Sigmoid colon (tissue), 4 donors: ENCODE data around the gene RADIL.

Experiments used
- POLR2A ChIP-seq, 2 donors: fragments of 450-650 bp; IDR thresholded peaks; one replicate each; pipeline ENCODE4 v1.6.1; 2016; ENCODE audit warnings: antibody characterized with exemption in 2 of 2, mild to moderate bottlenecking in 2 of 2, moderate library complexity in 2 of 2
- POLR2AphosphoS5 ChIP-seq, 4 donors: sonication (generic); formaldehyde crosslinking; IDR thresholded peaks; one replicate each; pipeline ENCODE4 v1.6.1; 2017; ENCODE audit warnings: antibody characterized with exemption in 4 of 4
- TF ChIP-seq, protein P1 (sequence below), 4 experiments: fragments of 450-650 bp in 3 of 4; fragments of 200-600 bp in 1 of 4; IDR thresholded peaks; one replicate each; pipeline ENCODE4 v1.5.1; 2016 to 2019; ENCODE audit warnings: antibody characterized with exemption in 4 of 4, mild to moderate bottlenecking in 3 of 4, moderate library complexity in 2 of 4

DNA sequence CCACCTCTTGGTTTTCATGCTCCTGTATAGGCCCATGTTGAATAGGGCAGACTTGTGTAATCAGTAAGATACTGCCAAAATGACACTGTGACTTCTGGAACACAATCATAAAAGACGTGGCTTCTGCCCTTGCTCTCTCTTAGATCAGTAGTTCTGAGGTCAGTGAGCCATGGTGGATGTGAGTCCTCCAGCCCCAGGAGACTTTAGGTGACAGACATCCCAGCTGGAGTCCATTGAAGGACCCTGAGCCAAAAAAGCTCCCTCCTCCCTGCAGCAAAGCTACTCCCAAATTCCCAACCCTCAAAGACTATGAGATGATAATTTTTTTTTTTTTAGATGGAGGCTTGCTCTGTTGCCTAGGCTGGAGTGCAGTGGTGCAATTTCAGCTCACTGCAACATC is 3.2 kb upstream of the RADIL start:
- TF ChIP-seq, protein P1, sequence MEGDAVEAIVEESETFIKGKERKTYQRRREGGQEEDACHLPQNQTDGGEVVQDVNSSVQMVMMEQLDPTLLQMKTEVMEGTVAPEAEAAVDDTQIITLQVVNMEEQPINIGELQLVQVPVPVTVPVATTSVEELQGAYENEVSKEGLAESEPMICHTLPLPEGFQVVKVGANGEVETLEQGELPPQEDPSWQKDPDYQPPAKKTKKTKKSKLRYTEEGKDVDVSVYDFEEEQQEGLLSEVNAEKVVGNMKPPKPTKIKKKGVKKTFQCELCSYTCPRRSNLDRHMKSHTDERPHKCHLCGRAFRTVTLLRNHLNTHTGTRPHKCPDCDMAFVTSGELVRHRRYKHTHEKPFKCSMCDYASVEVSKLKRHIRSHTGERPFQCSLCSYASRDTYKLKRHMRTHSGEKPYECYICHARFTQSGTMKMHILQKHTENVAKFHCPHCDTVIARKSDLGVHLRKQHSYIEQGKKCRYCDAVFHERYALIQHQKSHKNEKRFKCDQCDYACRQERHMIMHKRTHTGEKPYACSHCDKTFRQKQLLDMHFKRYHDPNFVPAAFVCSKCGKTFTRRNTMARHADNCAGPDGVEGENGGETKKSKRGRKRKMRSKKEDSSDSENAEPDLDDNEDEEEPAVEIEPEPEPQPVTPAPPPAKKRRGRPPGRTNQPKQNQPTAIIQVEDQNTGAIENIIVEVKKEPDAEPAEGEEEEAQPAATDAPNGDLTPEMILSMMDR (IDR thresholded peaks at IDR 0.05): no peak
- TF ChIP-seq POLR2AphosphoS5 (IDR thresholded peaks at IDR 0.05) (no peak), POLR2A (IDR thresholded peaks at IDR 0.05) (no peak)
